H9 (cell line): ENCODE measurements around the gene RPL26. TPM values are rescaled to one million over a fixed set of nuclear protein-coding genes. Genes with fewer than 3 reads are reported as not detected.

Experiments
- DNase-seq: peaks from one replicate; pipeline ENCODE4 v3.0.0-alpha.2; 2017
- H2AFZ ChIP-seq: one replicate; pipeline ENCODE4 v1.6.1; 2013; ENCODE audit warnings: mild to moderate bottlenecking, low read length, control low read depth, moderate library complexity
- H2AK5ac ChIP-seq: 2 replicates; pipeline ENCODE4 v1.6.1; 2013; ENCODE audit warnings: low read length, control low read depth, mixed read lengths; ENCODE audit not compliant: insufficient read length
- H2BK120ac ChIP-seq: one replicate; pipeline ENCODE4 v1.6.1; 2013; ENCODE audit warnings: low read depth, mild to moderate bottlenecking, low read length, control low read depth, inconsistent platforms; ENCODE audit not compliant: poor library complexity, severe bottlenecking
- H2BK12ac ChIP-seq: 2 replicates; pipeline ENCODE4 v1.6.1; 2013; ENCODE audit warnings: low read length, control low read depth, mixed read lengths, low read depth; ENCODE audit not compliant: insufficient read length
- H2BK15ac ChIP-seq: 2 replicates; pipeline ENCODE4 v1.6.1; 2013; ENCODE audit warnings: low read depth, low read length, control low read depth
- H2BK20ac ChIP-seq: one replicate; pipeline ENCODE4 v1.6.1; 2013; ENCODE audit warnings: low read depth, mild to moderate bottlenecking, low read length, control low read depth, inconsistent platforms; ENCODE audit not compliant: poor library complexity, severe bottlenecking
- H2BK5ac ChIP-seq: 2 replicates; pipeline ENCODE4 v1.6.1; 2013; ENCODE audit warnings: low read length, control low read depth, mixed read lengths; ENCODE audit not compliant: insufficient read length
- H3K14ac ChIP-seq: 2 replicates; pipeline ENCODE4 v1.6.1; 2013; ENCODE audit warnings: low read length, control low read depth; ENCODE audit not compliant: insufficient read depth
- H3K18ac ChIP-seq: 2 replicates; pipeline ENCODE4 v1.6.1; 2013; ENCODE audit warnings: low read depth, mild to moderate bottlenecking, mixed read lengths, low read length, control low read depth; ENCODE audit not compliant: insufficient read length
- H3K23ac ChIP-seq: 2 replicates; pipeline ENCODE4 v1.6.1; 2013; ENCODE audit warnings: low read length, control low read depth, mixed read lengths, low read depth; ENCODE audit not compliant: insufficient read length
- H3K23me2 ChIP-seq: 2 replicates; pipeline ENCODE4 v1.6.1; 2013; ENCODE audit warnings: low read depth, mild to moderate bottlenecking, mixed read lengths, low read length, control low read depth; ENCODE audit not compliant: insufficient read length, poor library complexity, severe bottlenecking
- H3K27ac ChIP-seq: 2 replicates; pipeline ENCODE4 v1.5.1; 2013; ENCODE audit warnings: low read length, control low read depth, mixed read lengths, low read depth; ENCODE audit not compliant: insufficient read length
- H3K27me3 ChIP-seq: 2 replicates; pipeline ENCODE4 v1.6.1; 2013; ENCODE audit warnings: low read length, control low read depth, inconsistent platforms; ENCODE audit not compliant: insufficient read depth
- H3K4ac ChIP-seq: 2 replicates; pipeline ENCODE4 v1.6.1; 2013; ENCODE audit warnings: low read depth, mild to moderate bottlenecking, control low read depth, inconsistent platforms, low read length, moderate library complexity
- H3K4me1 ChIP-seq: 2 replicates; pipeline ENCODE4 v1.6.1; 2013; ENCODE audit warnings: low read length, control low read depth, inconsistent platforms; ENCODE audit not compliant: insufficient read depth
- H3K4me2 ChIP-seq: 2 replicates; pipeline ENCODE4 v1.6.1; 2013; ENCODE audit warnings: low read length, control low read depth, mixed read lengths; ENCODE audit not compliant: insufficient read length, insufficient read depth
- H3K56ac ChIP-seq: 2 replicates; pipeline ENCODE4 v1.6.1; 2013; ENCODE audit warnings: low read depth, mild to moderate bottlenecking, mixed read lengths, low read length, control low read depth; ENCODE audit not compliant: insufficient read length
- H3K79me1 ChIP-seq: 2 replicates; pipeline ENCODE4 v1.6.1; 2013; ENCODE audit warnings: low read depth, mild to moderate bottlenecking, moderate library complexity, low read length, control low read depth, inconsistent platforms; ENCODE audit not compliant: insufficient read depth, poor library complexity, severe bottlenecking
- H3K79me2 ChIP-seq: 2 replicates; pipeline ENCODE4 v1.6.1; 2013; ENCODE audit warnings: low read length, control low read depth, inconsistent platforms; ENCODE audit not compliant: insufficient read depth
- H3K9ac ChIP-seq: 2 replicates; pipeline ENCODE4 v1.6.1; 2013; ENCODE audit warnings: low read length, control low read depth, mixed read lengths; ENCODE audit not compliant: insufficient read length; ENCODE audit errors: extremely low read depth
- H3K9me3 ChIP-seq: one replicate; pipeline ENCODE4 v1.6.1; 2013; ENCODE audit warnings: low read depth, low read length, inconsistent platforms; ENCODE audit not compliant: control insufficient read depth
- H3T11ph ChIP-seq: one replicate; pipeline ENCODE4 v1.6.1; 2013; ENCODE audit warnings: mild to moderate bottlenecking, low read length, control low read depth, inconsistent platforms
- H4K20me1 ChIP-seq: one replicate; pipeline ENCODE4 v1.6.1; 2013; ENCODE audit not compliant: control insufficient read depth, insufficient read length, insufficient read depth
- H4K5ac ChIP-seq: 2 replicates; pipeline ENCODE4 v1.6.1; 2013; ENCODE audit warnings: low read depth, mild to moderate bottlenecking, mixed read lengths, low read length, control low read depth; ENCODE audit not compliant: insufficient read length
- H4K8ac ChIP-seq: replicated peaks from 2 replicates; pipeline ENCODE4 v1.6.1; 2013; ENCODE audit warnings: low read length, control low read depth, mixed read lengths, low read depth; ENCODE audit not compliant: insufficient read length
- H4K91ac ChIP-seq: 2 replicates; pipeline ENCODE4 v1.6.1; 2013; ENCODE audit warnings: low read depth, mild to moderate bottlenecking, moderate library complexity, mixed read lengths, low read length, control low read depth; ENCODE audit not compliant: insufficient read length
- H3K27ac Mint-ChIP-seq, 3 experiments: 2 replicates in 2 of 3; 3 replicates in 1 of 3; pipeline ENCODE4 v1.8.0; 2020 to 2021; ENCODE audit warnings: mixed read lengths in 3 of 3, mild to moderate bottlenecking in 1 of 3, moderate library complexity in 1 of 3
- H3K27me3 Mint-ChIP-seq: 2 replicates; pipeline ENCODE4 v1.8.0; 2021; ENCODE audit warnings: low read depth, mild to moderate bottlenecking, moderate library complexity, mixed read lengths
- H3K36me3 Mint-ChIP-seq, 3 experiments: 2 replicates in 2 of 3; 3 replicates in 1 of 3; pipeline ENCODE4 v1.8.0; 2020 to 2021; ENCODE audit warnings: low read depth in 3 of 3, mixed read lengths in 3 of 3; ENCODE audit not compliant: insufficient read depth in 1 of 3
- H3K4me1 Mint-ChIP-seq, 2 experiments: 2 replicates each; pipeline ENCODE4 v1.8.0; 2020; ENCODE audit warnings: mixed read lengths in 2 of 2
- H3K4me3 Mint-ChIP-seq, 2 experiments: 2 replicates in 1 of 2; 3 replicates in 1 of 2; pipeline ENCODE4 v1.8.0; 2020 to 2021; ENCODE audit warnings: mild to moderate bottlenecking in 2 of 2, mixed read lengths in 2 of 2, moderate library complexity in 1 of 2
- H3K9me3 Mint-ChIP-seq, 2 experiments: 2 replicates in 1 of 2; 3 replicates in 1 of 2; pipeline ENCODE4 v1.8.0; 2020; ENCODE audit warnings: mild to moderate bottlenecking in 2 of 2, mixed read lengths in 2 of 2, moderate library complexity in 1 of 2
- WGBS: extraction: QIAGEN DNeasy Blood & Tissue Kit; methylation state at CpG from one replicate; pipeline ENCODE4 v1.1.7; 2013; ENCODE audit warnings: missing lambda C conversion rate, low lambda C conversion rate, mixed read lengths; ENCODE audit not compliant: insufficient read length; ENCODE audit errors: extremely low coverage; 5-methylcytosine and 5-hydroxymethylcytosine counted together
- total RNA-seq: library from RNA; stranded (reverse); gene quantifications from 2 replicates; pipeline ENCODE4 v1.2.1, GENCODE V29; 2021
- TF ChIP-seq, protein P1 (sequence below): fragments of 200-600 bp; sonication (generic); conservative IDR thresholded peaks from 3 replicates; pipeline ENCODE4 v1.8.0; 2021; ENCODE audit warnings: antibody characterized with exemption, mild to moderate bottlenecking

Gene RPL26
- total RNA-seq, 1 experiment from 2014 or later, result 2,434 TPM

GRCh38 chr17:8377422-8377821, 5.6 kb downstream of the RPL26 start:
- H3K36me3 Mint-ChIP-seq, result peaks cover 46 to 77% (median 71%) of the 10 kb centered on the region in 3 experiments
- H2BK15ac ChIP-seq, result no peak overlapping the region
- no peak overlapping the region for H2BK20ac ChIP-seq
- H3K4me2 ChIP-seq, result no peak overlapping the region
- no peak overlapping the region for H2BK120ac ChIP-seq
- no peak overlapping the region for H2AK5ac ChIP-seq
- TF ChIP-seq, protein P1, sequence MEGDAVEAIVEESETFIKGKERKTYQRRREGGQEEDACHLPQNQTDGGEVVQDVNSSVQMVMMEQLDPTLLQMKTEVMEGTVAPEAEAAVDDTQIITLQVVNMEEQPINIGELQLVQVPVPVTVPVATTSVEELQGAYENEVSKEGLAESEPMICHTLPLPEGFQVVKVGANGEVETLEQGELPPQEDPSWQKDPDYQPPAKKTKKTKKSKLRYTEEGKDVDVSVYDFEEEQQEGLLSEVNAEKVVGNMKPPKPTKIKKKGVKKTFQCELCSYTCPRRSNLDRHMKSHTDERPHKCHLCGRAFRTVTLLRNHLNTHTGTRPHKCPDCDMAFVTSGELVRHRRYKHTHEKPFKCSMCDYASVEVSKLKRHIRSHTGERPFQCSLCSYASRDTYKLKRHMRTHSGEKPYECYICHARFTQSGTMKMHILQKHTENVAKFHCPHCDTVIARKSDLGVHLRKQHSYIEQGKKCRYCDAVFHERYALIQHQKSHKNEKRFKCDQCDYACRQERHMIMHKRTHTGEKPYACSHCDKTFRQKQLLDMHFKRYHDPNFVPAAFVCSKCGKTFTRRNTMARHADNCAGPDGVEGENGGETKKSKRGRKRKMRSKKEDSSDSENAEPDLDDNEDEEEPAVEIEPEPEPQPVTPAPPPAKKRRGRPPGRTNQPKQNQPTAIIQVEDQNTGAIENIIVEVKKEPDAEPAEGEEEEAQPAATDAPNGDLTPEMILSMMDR, result no peak
- no peak for DNase-seq
- H4K91ac ChIP-seq, result no peak overlapping the region
- peaks cover 3% of the 10 kb centered on the region for H3K4me1 ChIP-seq
- H3K14ac ChIP-seq, result no peak overlapping the region
- no peak overlapping the region for H3K18ac ChIP-seq
- H3K4me3 Mint-ChIP-seq, result peak overlapping the region; percentile 5 to 47; a peak in 1 of 5 replicates
- H2BK12ac ChIP-seq, result no peak overlapping the region
- H3K79me2 ChIP-seq, result peaks cover 8% of the 10 kb centered on the region; the same call in 1 of the 2 replicates
- H3K27ac ChIP-seq, result no peak overlapping the region
- no peak overlapping the region for H2AFZ ChIP-seq
- WGBS, result no CpG with 5 or more reads among the region's 4 CpGs
- H3K9ac ChIP-seq, result no peak overlapping the region
- H3K9me3 ChIP-seq, result no peaks in the 10 kb centered on the region
- H3K23me2 ChIP-seq, result peaks cover 13% of the 10 kb centered on the region
- peaks cover 0 to 1% of the 10 kb centered on the region in 2 experiments; a peak in 1 of 5 replicates for H3K9me3 Mint-ChIP-seq
- no peaks in the 10 kb centered on the region for H4K20me1 ChIP-seq
- no peak overlapping the region for H4K5ac ChIP-seq
- no peak overlapping the region for H3K23ac ChIP-seq
- no peak overlapping the region for H3K4ac ChIP-seq
- no peak overlapping the region for H2BK5ac ChIP-seq
- no peaks in the 10 kb centered on the region for H3K27me3 ChIP-seq
- no peak overlapping the region for H3K56ac ChIP-seq
- H3K27me3 Mint-ChIP-seq, result no peaks in the 10 kb centered on the region
- peak overlapping the region in 2 of 3 experiments; percentile 52 to 81; a peak in 3 of 7 replicates for H3K27ac Mint-ChIP-seq
- no peaks in the 10 kb centered on the region for H3K79me1 ChIP-seq
- H3T11ph ChIP-seq, result no peak overlapping the region
- H4K8ac ChIP-seq, result no peak overlapping the region
- peaks cover 44 to 48% of the 10 kb centered on the region in 2 experiments for H3K4me1 Mint-ChIP-seq
